Mesenchymal stem cell (in vitro differentiated cells and primary cell): ENCODE results near the gene HOMER2.
A peak's percentile ranks its signal among the peaks of the same experiment; 100 is the strongest.

ENCODE experiments used
- DNase-seq: peaks from one replicate; pipeline ENCODE4 v3.0.0-alpha.2; 2013
- H2AFZ ChIP-seq: one replicate; pipeline ENCODE4 v1.6.1; 2013; ENCODE audit warnings: low read depth, mild to moderate bottlenecking, control low read depth, inconsistent platforms, low read length, moderate library complexity
- H2AK5ac ChIP-seq: 2 replicates; pipeline ENCODE4 v1.6.1; 2013; ENCODE audit warnings: low read length, moderate library complexity, mild to moderate bottlenecking, inconsistent platforms; ENCODE audit not compliant: severe bottlenecking
- H2BK120ac ChIP-seq: one replicate; pipeline ENCODE4 v1.6.1; 2013; ENCODE audit warnings: low read depth, mild to moderate bottlenecking, inconsistent platforms, low read length, moderate library complexity
- H2BK12ac ChIP-seq, 2 experiments: one replicate each; pipeline ENCODE4 v1.6.1; 2013; ENCODE audit warnings: inconsistent platforms in 2 of 2, low read length in 2 of 2, mild to moderate bottlenecking in 2 of 2, moderate library complexity in 2 of 2, control low read depth in 1 of 2
- H2BK15ac ChIP-seq: one replicate; pipeline ENCODE4 v1.6.1; 2013; ENCODE audit warnings: mild to moderate bottlenecking, low read depth, inconsistent platforms; ENCODE audit not compliant: poor library complexity, severe bottlenecking
- H2BK5ac ChIP-seq: 2 replicates; pipeline ENCODE4 v1.6.1; 2013; ENCODE audit warnings: low read depth, mild to moderate bottlenecking, low read length, control low read depth, inconsistent platforms; ENCODE audit not compliant: poor library complexity, severe bottlenecking
- H3K14ac ChIP-seq, 2 experiments: one replicate each; pipeline ENCODE4 v1.6.1; 2013; ENCODE audit warnings: inconsistent platforms in 2 of 2, low read length in 2 of 2, control low read depth in 1 of 2, mild to moderate bottlenecking in 1 of 2, moderate library complexity in 1 of 2
- H3K18ac ChIP-seq, 2 experiments: one replicate each; pipeline ENCODE4 v1.6.1; 2013; ENCODE audit warnings: inconsistent platforms in 2 of 2, low read length in 2 of 2, control low read depth in 1 of 2, low read depth in 1 of 2, mild to moderate bottlenecking in 1 of 2
- H3K23ac ChIP-seq, 2 experiments: one replicate each; pipeline ENCODE4 v1.6.1; 2013; ENCODE audit warnings: inconsistent platforms in 2 of 2, low read length in 2 of 2, mild to moderate bottlenecking in 2 of 2, moderate library complexity in 2 of 2, control low read depth in 1 of 2
- H3K27ac ChIP-seq: 2 replicates; pipeline ENCODE4 v1.5.1; 2013; ENCODE audit warnings: mild to moderate bottlenecking, moderate library complexity, low read length, control low read depth, inconsistent platforms; ENCODE audit not compliant: poor library complexity, severe bottlenecking
- H3K27me3 ChIP-seq, 2 experiments: 2 replicates each; pipeline versions ENCODE4 v1.6.1 to v1.7.0; 2013; ENCODE audit warnings: low read length in 2 of 2, mild to moderate bottlenecking in 2 of 2, moderate library complexity in 2 of 2, control low read depth in 1 of 2, inconsistent platforms in 1 of 2; ENCODE audit not compliant: control insufficient read depth in 1 of 2, insufficient read depth in 1 of 2
- H3K36me3 ChIP-seq, 2 experiments: 2 replicates each; pipeline versions ENCODE4 v1.6.1 to v1.7.0; 2013; ENCODE audit warnings: low read length in 2 of 2, control low read depth in 1 of 2, inconsistent platforms in 1 of 2, low read depth in 1 of 2, mild to moderate bottlenecking in 1 of 2; ENCODE audit not compliant: insufficient read depth in 2 of 2, control insufficient read depth in 1 of 2
- H3K4ac ChIP-seq, 2 experiments: one replicate each; pipeline ENCODE4 v1.6.1; 2013; ENCODE audit warnings: inconsistent platforms in 2 of 2, low read length in 2 of 2, mild to moderate bottlenecking in 2 of 2, moderate library complexity in 2 of 2, control low read depth in 1 of 2, low read depth in 1 of 2
- H3K4me1 ChIP-seq: 2 replicates; pipeline ENCODE4 v1.6.1; 2013; ENCODE audit warnings: low read depth, low read length, control low read depth; ENCODE audit not compliant: control insufficient read depth, insufficient read depth
- H3K4me2 ChIP-seq: 2 replicates; pipeline ENCODE4 v1.6.1; 2013; ENCODE audit warnings: low read length, mild to moderate bottlenecking, inconsistent platforms; ENCODE audit not compliant: poor library complexity, severe bottlenecking
- H3K4me3 ChIP-seq, 2 experiments: 2 replicates each; pipeline versions ENCODE4 v1.5.1 to v1.7.0; 2013; ENCODE audit warnings: low read length in 2 of 2, mild to moderate bottlenecking in 2 of 2, control low read depth in 1 of 2, low read depth in 1 of 2; ENCODE audit not compliant: insufficient read depth in 1 of 2
- H3K79me1 ChIP-seq: replicated peaks from 2 replicates; pipeline ENCODE4 v1.6.1; 2013; ENCODE audit warnings: mild to moderate bottlenecking, control low read depth, low read length, inconsistent platforms; ENCODE audit not compliant: poor library complexity, severe bottlenecking
- H3K9ac ChIP-seq: 2 replicates; pipeline ENCODE4 v1.7.0; 2013; ENCODE audit warnings: mild to moderate bottlenecking, low read length, moderate library complexity
- H3K9me3 ChIP-seq: 2 replicates; pipeline ENCODE4 v1.7.0; 2013; ENCODE audit warnings: mild to moderate bottlenecking, low read length; ENCODE audit not compliant: control insufficient read depth
- H4K8ac ChIP-seq: one replicate; pipeline ENCODE4 v1.6.1; 2013; ENCODE audit warnings: inconsistent platforms, mild to moderate bottlenecking, low read length, moderate library complexity
- H4K91ac ChIP-seq: one replicate; pipeline ENCODE4 v1.6.1; 2013; ENCODE audit warnings: mild to moderate bottlenecking, low read length, inconsistent platforms
- WGBS: methylation state at CpG from one replicate; pipeline ENCODE4 v1.1.7; 2013; ENCODE audit warnings: mixed read lengths; 5-methylcytosine and 5-hydroxymethylcytosine counted together

HOMER2 gene

GRCh38 chr15:82804575-82804949, 148.0 kb downstream of the HOMER2 start:
- no peaks in the 10 kb centered on the region for H3K9me3 ChIP-seq
- H3K4me3 ChIP-seq = no peak overlapping the region
- H2BK15ac ChIP-seq = no peak overlapping the region
- H2AFZ ChIP-seq = no peak overlapping the region
- no peak overlapping the region for H4K91ac ChIP-seq
- H2BK5ac ChIP-seq = no peak overlapping the region
- H3K14ac ChIP-seq = no peak overlapping the region
- H2BK120ac ChIP-seq = no peak overlapping the region
- no peak overlapping the region for H3K23ac ChIP-seq
- no peak overlapping the region for H4K8ac ChIP-seq
- no peaks in the 10 kb centered on the region for H3K36me3 ChIP-seq
- 25% methylated on average over 1 of the region's 1 CpG for WGBS
- no peak overlapping the region for H3K18ac ChIP-seq
- H3K27ac ChIP-seq = no peak overlapping the region
- H3K27me3 ChIP-seq = peaks cover 11 to 24% of the 10 kb centered on the region in 2 experiments
- H3K4me2 ChIP-seq = no peak overlapping the region
- H3K4ac ChIP-seq = no peak overlapping the region
- H2BK12ac ChIP-seq = no peak overlapping the region
- DNase-seq = peak; percentile 13
- peaks cover 2% of the 10 kb centered on the region for H3K4me1 ChIP-seq
- no peak overlapping the region for H2AK5ac ChIP-seq
- peaks cover 1% of the 10 kb centered on the region for H3K79me1 ChIP-seq
- no peak overlapping the region for H3K9ac ChIP-seq

GRCh38 chr15:82803793-82804574, 148.5 kb downstream of the HOMER2 start:
- no peak overlapping the region for H2AK5ac ChIP-seq
- peaks cover 1% of the 10 kb centered on the region for H3K79me1 ChIP-seq
- DNase-seq = peak; percentile 41
- H3K18ac ChIP-seq = no peak overlapping the region
- no peak overlapping the region for H2AFZ ChIP-seq
- H3K23ac ChIP-seq = no peak overlapping the region
- H3K4me1 ChIP-seq = peaks cover 2% of the 10 kb centered on the region
- no peak overlapping the region for H2BK12ac ChIP-seq
- H2BK120ac ChIP-seq = no peak overlapping the region
- H3K4me2 ChIP-seq = no peak overlapping the region
- H3K36me3 ChIP-seq = no peaks in the 10 kb centered on the region
- H3K27ac ChIP-seq = no peak overlapping the region
- H2BK5ac ChIP-seq = no peak overlapping the region
- 100% methylated on average over 1 of the region's 2 CpGs for WGBS
- H3K14ac ChIP-seq = no peak overlapping the region
- H3K9me3 ChIP-seq = no peaks in the 10 kb centered on the region
- H3K27me3 ChIP-seq = peaks cover 16 to 30% of the 10 kb centered on the region in 2 experiments
- H3K4me3 ChIP-seq = no peak overlapping the region
- H3K9ac ChIP-seq = no peak overlapping the region
- H3K4ac ChIP-seq = no peak overlapping the region
- H4K91ac ChIP-seq = no peak overlapping the region
- no peak overlapping the region for H2BK15ac ChIP-seq
- no peak overlapping the region for H4K8ac ChIP-seq

- Histone ChIP-seq H4K8ac (no peak overlapping the region), H2AK5ac (no peak overlapping the region), H3K79me1 (no peaks in the 10 kb centered on the region), H3K4ac (no peak overlapping the region), H4K91ac (no peak overlapping the region), H3K23ac (no peak overlapping the region), H3K27ac (no peak overlapping the region), H2BK15ac (no peak overlapping the region), H2BK120ac (no peak overlapping the region), H3K4me2 (no peak overlapping the region), H3K9me3 (no peaks in the 10 kb centered on the region), H3K18ac (no peak overlapping the region), H2BK12ac (no peak overlapping the region), H3K14ac (no peak overlapping the region), H3K4me3 (no peak overlapping the region), H3K36me3 (no peaks in the 10 kb centered on the region), H2BK5ac (no peak overlapping the region), H3K27me3 (peaks cover 16 to 30% of the 10 kb centered on the region in 2 experiments), H3K9ac (no peak overlapping the region), H2AFZ (no peak overlapping the region), H3K4me1 (peaks cover 2% of the 10 kb centered on the region)
- no peak for DNase-seq
- 81% methylated on average over 1 of the region's 1 CpG for WGBS
Observed at GRCh38 chr15:82802497-82802896, 150.0 kb downstream of the HOMER2 start.

- 82% methylated on average over 6 of the region's 7 CpGs for WGBS
- no peaks in the 10 kb centered on the region for H3K79me1 ChIP-seq
- H3K36me3 ChIP-seq = no peaks in the 10 kb centered on the region
- no peak overlapping the region for H2BK5ac ChIP-seq
- no peak overlapping the region for H2AK5ac ChIP-seq
- no peak overlapping the region for H3K4me2 ChIP-seq
- no peak overlapping the region for H2BK15ac ChIP-seq
- no peak overlapping the region for H3K4me3 ChIP-seq
- H2AFZ ChIP-seq = no peak overlapping the region
- no peak overlapping the region for H3K27ac ChIP-seq
- H2BK12ac ChIP-seq = no peak overlapping the region
- H4K91ac ChIP-seq = no peak overlapping the region
- H3K14ac ChIP-seq = no peak overlapping the region
- H3K4ac ChIP-seq = no peak overlapping the region
- H3K27me3 ChIP-seq = peaks cover 16 to 30% of the 10 kb centered on the region in 2 experiments
- no peak overlapping the region for H2BK120ac ChIP-seq
- H4K8ac ChIP-seq = no peak overlapping the region
- peaks cover 1% of the 10 kb centered on the region for H3K9me3 ChIP-seq
- H3K4me1 ChIP-seq = no peaks in the 10 kb centered on the region
- H3K9ac ChIP-seq = no peak overlapping the region
- H3K23ac ChIP-seq = no peak overlapping the region
- no peak for DNase-seq
- H3K18ac ChIP-seq = no peak overlapping the region
Observed at GRCh38 chr15:82799183-82799841, 153.2 kb downstream of the HOMER2 start.
